Endothelial cell of hepatic sinusoid (primary cell): Measurements from ENCODE around the gene IGFBP5.

Source experiments
- in situ Hi-C: cut with HindIII; loops from 2 replicates; pipeline ENCODE4 v1.10.0; 2017; ENCODE audit warnings: low sequenced_read_pairs

The IGFBP5 gene

DNA sequence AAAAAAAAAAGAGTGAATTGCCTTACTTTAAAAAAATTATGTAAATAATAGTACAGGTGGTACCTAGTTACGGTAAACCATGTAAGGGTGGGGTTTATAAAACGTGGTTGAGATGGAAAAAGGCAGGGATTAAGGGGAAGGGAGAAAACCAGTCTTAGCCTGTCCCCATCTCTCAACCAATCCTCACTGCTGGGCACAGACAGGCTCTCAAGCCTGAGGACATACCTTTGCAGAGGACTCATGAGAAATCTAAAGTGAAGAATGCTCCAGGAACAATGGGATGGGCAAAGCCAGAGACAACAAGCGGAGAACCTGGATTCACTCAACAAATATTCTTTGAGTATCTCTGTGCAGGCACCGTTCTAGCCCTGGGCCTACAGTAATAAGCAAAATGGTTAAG is 65.6 kb downstream of the IGFBP5 start:
- in situ Hi-C loops, result no loop called here

DNA sequence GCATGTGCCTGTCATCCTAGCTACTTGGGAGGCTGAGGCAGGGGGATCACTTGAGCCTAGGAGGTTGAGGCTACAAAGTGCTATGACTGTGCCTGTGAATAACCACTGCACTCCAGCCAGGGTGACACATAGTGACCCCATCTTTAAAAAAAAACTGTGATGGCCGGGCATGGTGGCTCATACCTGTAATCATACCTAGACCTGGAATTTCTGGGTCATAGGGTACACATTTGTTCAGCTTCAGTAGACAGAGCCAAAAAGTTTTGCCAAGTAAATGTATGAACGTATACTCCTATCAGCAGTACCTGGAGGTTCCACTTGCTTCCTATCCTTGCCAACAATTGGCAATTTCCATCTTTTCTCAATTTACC is 68.5 kb downstream of the IGFBP5 start:
- in situ Hi-C loops, result no loop called here

GRCh38 chr2:216626168-216626874 is 69.0 kb downstream of the IGFBP5 start:
- in situ Hi-C loops, result no loop called here

- in situ Hi-C loops, result no loop called here
Observed at GRCh38 chr2:216624251-216624650, 71.1 kb downstream of the IGFBP5 start.

DNA sequence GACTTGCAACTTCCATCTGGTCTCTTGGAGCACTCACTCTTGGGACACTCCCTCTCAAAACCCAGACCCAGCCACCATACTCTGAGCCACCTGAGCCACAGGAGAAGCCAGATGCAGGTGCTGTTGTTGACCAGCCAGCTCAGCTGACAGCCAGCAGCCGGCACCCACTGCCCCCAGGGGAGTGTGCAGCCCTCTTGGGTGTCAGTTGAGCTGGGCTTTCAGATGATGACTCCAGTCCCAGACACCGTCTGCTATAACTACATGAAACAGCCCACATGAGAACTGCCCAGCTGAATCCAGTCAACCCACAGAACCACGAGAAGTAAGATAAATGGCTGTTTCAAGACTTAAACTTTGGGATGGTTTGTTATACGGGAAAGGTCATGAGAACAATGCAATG is 72.8 kb downstream of the IGFBP5 start:
- in situ Hi-C loops, result no loop called here
